Amygdala (tissue), 56 donors: ENCODE results near the gene RPL22.
A peak's percentile ranks its signal among the peaks of the same experiment; 100 is the strongest.

Source experiments
- DNase-seq, 56 donors: peaks; one replicate each; lab custom pipeline; 2025; lab: John Stamatoyannopoulos, UW

Gene RPL22

GRCh38 chr1:6199298-6200187, at the start of gene RPL22:
Gene RPL22 (minus strand): TSS chr1:6199595. CDS start chr1:6199573, 22 bp downstream.
- peak; percentile 57 to 99 (median 95) for DNase-seq

GRCh38 chr1:6248161-6248776, 48.9 kb upstream of the RPL22 start:
- no peak for DNase-seq

GRCh38 chr1:6247651-6248050, 48.3 kb upstream of the RPL22 start:
- DNase-seq, result no peak

GRCh38 chr1:6246497-6247467, 47.4 kb upstream of the RPL22 start:
- DNase-seq, result peak in 48 of 56 donors; percentile 8 to 81 (median 49)

GRCh38 chr1:6245869-6246496, 46.6 kb upstream of the RPL22 start:
- peak in 8 of 56 donors; percentile 14 to 59 (median 22) for DNase-seq

GRCh38 chr1:6245086-6245868, 45.9 kb upstream of the RPL22 start:
- peak in 32 of 56 donors; percentile 18 to 76 (median 38) for DNase-seq

GRCh38 chr1:6244401-6245049, 45.1 kb upstream of the RPL22 start:
- DNase-seq, result no peak

GRCh38 chr1:6243993-6244392, 44.6 kb upstream of the RPL22 start, which contains the start of gene HES3:
Gene HES3 (plus strand): TSS chr1:6244179. CDS start chr1:6244366, 187 bp downstream.
- DNase-seq, result no peak

GRCh38 chr1:6243053-6243834, 43.8 kb upstream of the RPL22 start:
- DNase-seq, result no peak

GRCh38 chr1:6241887-6242740, 42.7 kb upstream of the RPL22 start:
- peak in 12 of 56 donors; percentile 6 to 50 (median 22) for DNase-seq

GRCh38 chr1:6241107-6241886, 41.9 kb upstream of the RPL22 start:
- no peak for DNase-seq

- no peak for DNase-seq
Observed at GRCh38 chr1:6239950-6240768, 40.8 kb upstream of the RPL22 start.

GRCh38 chr1:6239213-6239752, 39.9 kb upstream of the RPL22 start:
- no peak for DNase-seq

GRCh38 chr1:6237093-6237492, 37.7 kb upstream of the RPL22 start:
- no peak for DNase-seq

- peak in 2 of 56 donors; percentile 18 to 20 for DNase-seq
Observed at GRCh38 chr1:6235296-6235677, 35.9 kb upstream of the RPL22 start.
